K562 (cell line): ENCODE results near the gene STAB2. TPM values are rescaled to one million over a fixed set of nuclear protein-coding genes. Genes with fewer than 3 reads are reported as not detected.
"Not testable (repeated sequence)": the region's sequence is repeated elsewhere in the genome, so short reads cannot be mapped to it uniquely, and the experiment has no call there.

Experiments
- ATAC-seq: fragments of 200-7000 bp; cut with Tn5 transposase; 3 replicates; pipeline ENCODE4 v1.9.1; 2020; ENCODE audit warnings: moderate library complexity
- BruUV-seq: library from RNA; stranded (reverse); fragments of 400-500 nt; replicated peaks from 2 replicates; lab custom pipeline; 2021; lab: Mats Ljungman, UMichigan
- CTCF ChIA-PET: fragments of 300-600 bp; formaldehyde crosslinking; extraction: SDS; loops from one replicate; lab custom pipeline; 2021; ENCODE audit warnings: low intra/inter-chr PET ratio; lab: Yijun Ruan, JAX
- POLR2A ChIA-PET: fragments of 300-600, 350-650 bp; sonication (Branson Sonifier 250); formaldehyde crosslinking; extraction: SDS; loops from one replicate; lab custom pipeline; 2021; ENCODE audit warnings: antibody characterized with exemption, inconsistent platforms; lab: Yijun Ruan, JAX
- DNase-seq, 4 experiments: peaks; one replicate each; pipeline versions ENCODE4 v3.0.0 to v3.0.0-alpha.2; 2011 to 2018; ENCODE audit warnings: low spot score in 3 of 4, mixed read lengths in 3 of 4; ENCODE audit errors: extremely low read depth in 1 of 4
- FAIRE-seq: peaks from 2 replicates; lab custom pipeline; 2011; peaks lifted over from hg19 to GRCh38; lab: Jason Lieb, UNC
- H2AFZ ChIP-seq: 2 replicates; pipeline ENCODE4 v1.6.0; 2011; ENCODE audit warnings: low read depth, low read length, control low read depth, inconsistent platforms
- H3K27ac ChIP-seq: fragments of 200-600 bp; 3 replicates; pipeline ENCODE4 v1.8.0; 2011; ENCODE audit warnings: low read depth, mild to moderate bottlenecking, control low read depth, inconsistent platforms, low read length, moderate library complexity, mixed read lengths; ENCODE audit errors: extremely low read depth
- H3K27me3 ChIP-seq, 2 experiments: fragments of 300-600 bp in 1 of 2; 2 replicates in 1 of 2; 3 replicates in 1 of 2; pipeline versions ENCODE4 v1.6.0 to v1.8.0; 2011; ENCODE audit warnings: inconsistent platforms in 2 of 2, low read length in 2 of 2, mild to moderate bottlenecking in 1 of 2, mixed read lengths in 1 of 2, moderate library complexity in 1 of 2; ENCODE audit not compliant: control insufficient read depth in 2 of 2, insufficient read depth in 2 of 2
- H3K36me3 ChIP-seq: fragments of 300-600 bp; 3 replicates; pipeline ENCODE4 v1.8.0; 2011; ENCODE audit warnings: mild to moderate bottlenecking, low read length, inconsistent platforms; ENCODE audit not compliant: control insufficient read depth, insufficient read depth
- H3K4me1 ChIP-seq, 2 experiments: fragments of 200-600 bp in 1 of 2; replicated peaks in 1 of 2; 2 replicates in 1 of 2; 3 replicates in 1 of 2; pipeline versions ENCODE4 v1.5.1 to v1.8.0; 2011; ENCODE audit warnings: inconsistent platforms in 2 of 2, low read length in 2 of 2, mild to moderate bottlenecking in 1 of 2, mixed read lengths in 1 of 2, moderate library complexity in 1 of 2; ENCODE audit not compliant: control insufficient read depth in 2 of 2, insufficient read depth in 2 of 2
- H3K4me2 ChIP-seq: 2 replicates; pipeline ENCODE4 v1.6.1; 2011; ENCODE audit warnings: low read length, control low read depth, inconsistent platforms, mixed read lengths; ENCODE audit not compliant: insufficient read depth
- H3K4me3 ChIP-seq: fragments of 200-600 bp; sonication (generic), shearing (Covaris generic); 2 replicates; pipeline ENCODE4 v1.5.1; 2016; ENCODE audit warnings: control low read depth, inconsistent platforms
- H3K79me2 ChIP-seq: fragments of 200-600 bp; 3 replicates; pipeline ENCODE4 v1.8.0; 2011; ENCODE audit warnings: low read length, inconsistent platforms; ENCODE audit not compliant: control insufficient read depth, insufficient read depth
- H3K9ac ChIP-seq, 2 experiments: 2 replicates each; pipeline versions ENCODE4 v1.6.0 to v1.6.1; 2011; ENCODE audit warnings: low read depth in 2 of 2, low read length in 2 of 2, control low read depth in 1 of 2, inconsistent platforms in 1 of 2, mild to moderate bottlenecking in 1 of 2, mixed read lengths in 1 of 2; ENCODE audit not compliant: insufficient read depth in 1 of 2
- H3K9me1 ChIP-seq: one replicate; pipeline ENCODE4 v1.6.0; 2011; ENCODE audit warnings: inconsistent platforms, mild to moderate bottlenecking, low read length, moderate library complexity; ENCODE audit not compliant: control insufficient read depth, insufficient read depth
- H3K9me3 ChIP-seq: replicated peaks from 2 replicates; pipeline ENCODE4 v1.5.1; 2011; ENCODE audit warnings: low read depth, low read length, inconsistent platforms; ENCODE audit not compliant: control insufficient read depth, insufficient read depth
- H4K20me1 ChIP-seq: replicated peaks from 2 replicates; pipeline ENCODE4 v1.6.1; 2011; ENCODE audit warnings: low read length, inconsistent platforms, mixed read lengths; ENCODE audit not compliant: control insufficient read depth, insufficient read depth
- ATF7 ChIP-seq: fragments of 450-650 bp; IDR thresholded peaks from 2 replicates; pipeline ENCODE4 v1.7.1; 2014; ENCODE audit warnings: mild to moderate bottlenecking, moderate library complexity
- CC2D1A ChIP-seq: fragments of 450-650 bp; IDR thresholded peaks from 2 replicates; pipeline ENCODE4 v1.6.1; 2017; ENCODE audit warnings: mild to moderate bottlenecking
- FOSL1 ChIP-seq: fragments of 200-800 bp; sonication (Bioruptor generic); conservative IDR thresholded peaks from 2 replicates; pipeline ENCODE4 v1.6.1; 2016; ENCODE audit warnings: missing genetic modification characterization, missing compliant biosample characterization
- MEIS2 ChIP-seq: fragments of 450-650 bp; IDR thresholded peaks from 2 replicates; pipeline ENCODE4 v1.6.1; 2014; ENCODE audit warnings: mild to moderate bottlenecking; ENCODE audit not compliant: partially characterized antibody
- NFIC ChIP-seq: fragments of 450-650 bp; IDR thresholded peaks from 2 replicates; pipeline ENCODE4 v1.6.1; 2017; ENCODE audit warnings: mild to moderate bottlenecking, inconsistent platforms
- WGBS: fragments of 100-300 bp; shearing (Covaris generic); methylation state at CpG from one replicate; pipeline ENCODE4 v1.1.6; 2016; ENCODE audit warnings: low coverage, mixed read lengths; ENCODE audit not compliant: insufficient coverage; ENCODE audit errors: missing lambda C conversion rate; 5-methylcytosine and 5-hydroxymethylcytosine counted together
- in situ Hi-C: fragments of 300-500 bp; cut with MboI; formaldehyde crosslinking; loops from 4 replicates; pipeline ENCODE4 v1.15.0; 2018; ENCODE audit warnings: inconsistent platforms, mixed read lengths
- intact Hi-C: fragments of 100-400 bp; cut with micrococcal nuclease; formaldehyde crosslinking; loops from 2 replicates; pipeline ENCODE4 v1.14.2; 2022
- polyA plus RNA-seq, 8 experiments: library from polyadenylated mRNA; depleted of rRNA in 4 of 8; stranded (reverse) in 5 of 8; unstranded in 3 of 8; fragments of >200 nt; fragmentation: Nextera tagmentation in 2 of 8; fragmentation: Illumina TruSeq in 1 of 8; extraction: Ambion mirVana in 2 of 8; extraction: Trizol in 1 of 8; gene quantifications; 2 replicates each; pipeline versions ENCODE4 v1.2.1 to v1.2.3, GENCODE V29; 2011 to 2014; ENCODE audit warnings: inconsistent platforms in 1 of 8, missing spikeins in 1 of 8
- total RNA-seq, 7 experiments: library from RNA; depleted of rRNA in 6 of 7; stranded (reverse); fragments of >200 nt in 6 of 7; fragmentation: Illumina TruSeq in 2 of 7; extraction: Trizol in 2 of 7; gene quantifications; 2 replicates each; pipeline versions ENCODE4 v1.2.1 to v1.2.3, GENCODE V29; 2011 to 2021; ENCODE audit warnings: low replicate concordance in 1 of 7
- TF ChIP-seq, protein P1 (sequence below): fragments of 450-650 bp; IDR thresholded peaks from 2 replicates; pipeline ENCODE4 v1.6.1; 2016
- TF ChIP-seq, protein P2 (sequence below): fragments of 450-650 bp; IDR thresholded peaks from 2 replicates; pipeline ENCODE4 v1.6.1; 2016; ENCODE audit warnings: mild to moderate bottlenecking

STAB2 gene
- total and polyA plus RNA-seq, 9 of the 15 experiments (the other 6 are each of a cell fraction or from before 2014, with no cell fraction given): 0.10 TPM; not detected in 8

DNA sequence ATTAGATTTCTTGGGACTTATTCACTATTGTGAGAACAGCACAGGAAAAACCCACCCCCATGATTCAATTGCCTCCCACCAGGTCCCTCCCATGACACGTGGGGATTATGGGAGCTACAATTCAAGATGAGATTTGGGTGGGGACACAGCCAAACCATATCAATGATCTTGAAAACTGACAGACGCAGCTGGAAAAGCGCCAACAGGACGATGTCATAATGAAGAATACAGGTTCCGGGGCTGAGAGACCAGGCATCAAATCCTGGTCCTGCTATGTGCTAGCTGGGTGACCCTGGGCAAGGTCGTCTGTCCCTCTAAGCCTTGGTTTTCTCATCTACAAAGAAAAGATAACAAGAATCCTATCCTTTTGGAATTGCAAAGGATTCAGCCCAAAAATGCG is 222.6 kb downstream of the STAB2 start:
- in situ Hi-C loops: loop anchor here (10.0 kb wide), 1 partner anchor 1695 kb away; no protein-coding TSS in a partner anchor
- H3K4me3 ChIP-seq, CTCF ChIA-PET, H2AFZ ChIP-seq, H3K27me3 ChIP-seq, BruUV-seq, H3K9me1 ChIP-seq, FAIRE-seq, H3K9ac ChIP-seq, ATAC-seq, H3K9me3 ChIP-seq: not testable (repeated sequence)
- peak overlapping the region; percentile 44; the same call in 1 of the 2 replicates for H3K4me2 ChIP-seq
- H3K79me2 ChIP-seq: peaks cover 65% of the 10 kb centered on the region
- DNase-seq: peak in 1 of 4 experiments; percentile 58
- WGBS: 34% methylated on average over 7 of the region's 7 CpGs
- POLR2A ChIA-PET: interaction anchor here (0.7 kb wide), 1 partner anchor 8 kb away, joined by 4 read pairs; no protein-coding TSS in a partner anchor
- H3K36me3 ChIP-seq: peaks cover 85% of the 10 kb centered on the region
- peaks cover 26 to 56% of the 10 kb centered on the region in 2 experiments for H3K4me1 ChIP-seq
- intact Hi-C loops: loop anchor here (2.0 kb wide), 1 partner anchor 31 kb away; the partner anchor contains the start of gene NT5DC3
- H3K27ac ChIP-seq: peak overlapping the region; percentile 69; the same call in 2 of the 3 replicates
- TF ChIP-seq FOSL1 (tag) (0 out of 2 replicates have a peak, but pooled peaks have one; percentile 10), ATF7 (peak; percentile 38; the same call in 1 of the 2 replicates), NFIC (peak; percentile 90), MEIS2 (peak; percentile 36), CC2D1A (0 out of 2 replicates have a peak, but pooled peaks have one; percentile 19)
- TF ChIP-seq, protein P1, sequence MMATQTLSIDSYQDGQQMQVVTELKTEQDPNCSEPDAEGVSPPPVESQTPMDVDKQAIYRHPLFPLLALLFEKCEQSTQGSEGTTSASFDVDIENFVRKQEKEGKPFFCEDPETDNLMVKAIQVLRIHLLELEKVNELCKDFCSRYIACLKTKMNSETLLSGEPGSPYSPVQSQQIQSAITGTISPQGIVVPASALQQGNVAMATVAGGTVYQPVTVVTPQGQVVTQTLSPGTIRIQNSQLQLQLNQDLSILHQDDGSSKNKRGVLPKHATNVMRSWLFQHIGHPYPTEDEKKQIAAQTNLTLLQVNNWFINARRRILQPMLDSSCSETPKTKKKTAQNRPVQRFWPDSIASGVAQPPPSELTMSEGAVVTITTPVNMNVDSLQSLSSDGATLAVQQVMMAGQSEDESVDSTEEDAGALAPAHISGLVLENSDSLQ: 0 out of 2 replicates have a peak, but pooled peaks have one; percentile 38
- TF ChIP-seq, protein P2, sequence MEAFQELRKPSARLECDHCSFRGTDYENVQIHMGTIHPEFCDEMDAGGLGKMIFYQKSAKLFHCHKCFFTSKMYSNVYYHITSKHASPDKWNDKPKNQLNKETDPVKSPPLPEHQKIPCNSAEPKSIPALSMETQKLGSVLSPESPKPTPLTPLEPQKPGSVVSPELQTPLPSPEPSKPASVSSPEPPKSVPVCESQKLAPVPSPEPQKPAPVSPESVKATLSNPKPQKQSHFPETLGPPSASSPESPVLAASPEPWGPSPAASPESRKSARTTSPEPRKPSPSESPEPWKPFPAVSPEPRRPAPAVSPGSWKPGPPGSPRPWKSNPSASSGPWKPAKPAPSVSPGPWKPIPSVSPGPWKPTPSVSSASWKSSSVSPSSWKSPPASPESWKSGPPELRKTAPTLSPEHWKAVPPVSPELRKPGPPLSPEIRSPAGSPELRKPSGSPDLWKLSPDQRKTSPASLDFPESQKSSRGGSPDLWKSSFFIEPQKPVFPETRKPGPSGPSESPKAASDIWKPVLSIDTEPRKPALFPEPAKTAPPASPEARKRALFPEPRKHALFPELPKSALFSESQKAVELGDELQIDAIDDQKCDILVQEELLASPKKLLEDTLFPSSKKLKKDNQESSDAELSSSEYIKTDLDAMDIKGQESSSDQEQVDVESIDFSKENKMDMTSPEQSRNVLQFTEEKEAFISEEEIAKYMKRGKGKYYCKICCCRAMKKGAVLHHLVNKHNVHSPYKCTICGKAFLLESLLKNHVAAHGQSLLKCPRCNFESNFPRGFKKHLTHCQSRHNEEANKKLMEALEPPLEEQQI: peak; percentile 22; the same call in 1 of the 2 replicates
- peaks cover 12% of the 10 kb centered on the region; the same call in 1 of the 2 replicates for H4K20me1 ChIP-seq
